ENCODE measurements around the gene SLC16A13.

DNA sequence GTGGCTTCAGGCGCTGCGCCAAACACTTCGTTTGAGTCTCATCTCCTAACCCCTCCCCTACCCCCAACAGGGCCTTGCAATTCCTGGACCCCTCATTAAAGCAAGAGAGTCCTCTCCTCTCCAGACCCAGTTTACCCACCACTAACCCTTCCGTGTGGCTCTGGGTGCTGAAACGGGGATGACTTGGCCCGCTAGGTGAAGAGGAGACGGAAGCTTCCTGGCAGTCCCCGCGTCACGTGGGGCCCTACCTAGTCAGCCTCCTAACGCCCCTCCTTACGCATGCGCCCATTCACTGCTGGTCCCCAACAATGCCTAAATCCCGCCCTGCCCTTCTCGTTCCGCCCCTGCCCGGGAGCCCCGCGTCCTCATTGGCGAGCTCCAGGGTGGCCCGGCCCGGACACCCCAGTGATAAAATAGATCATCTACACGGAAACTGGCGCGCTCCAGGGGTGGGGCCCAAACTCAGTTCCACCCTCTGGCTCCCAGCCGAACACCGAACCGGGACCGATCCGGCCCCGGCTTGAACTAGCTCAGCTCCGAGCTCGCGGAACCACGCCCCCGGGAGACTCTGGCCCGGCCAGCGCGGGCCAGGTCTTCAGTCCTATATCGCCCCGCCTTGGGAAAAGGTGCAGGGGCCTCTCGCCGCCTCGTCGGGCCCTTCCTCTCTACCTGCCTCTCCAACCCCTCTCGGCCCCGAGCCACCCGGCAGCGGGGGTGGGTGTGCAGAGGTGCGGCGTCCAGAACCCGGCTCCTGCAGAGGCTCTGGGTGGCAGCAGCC is at the start of gene SLC16A13:
- TF ChIP-seq ZNF384 (IDR thresholded peaks at IDR 0.05) (no peak), SP1 (IDR thresholded peaks at IDR 0.05) (no peak)
